Mesothelial cell of epicardium (in vitro differentiated cells): ENCODE measurements around the gene PLSCR5. TPM values are rescaled to one million over a fixed set of nuclear protein-coding genes. Genes with fewer than 3 reads are reported as not detected.

ENCODE experiments used
- DNase-seq, 2 experiments: peaks; one replicate each; pipeline ENCODE4 v3.0.0; 2021; ENCODE audit warnings: low spot score in 2 of 2; ENCODE audit not compliant: unreplicated experiment in 2 of 2
- H3K27ac Mint-ChIP-seq: 2 replicates; pipeline ENCODE4 v1.8.0; 2021; ENCODE audit warnings: mixed read lengths
- H3K27me3 Mint-ChIP-seq: 2 replicates; pipeline ENCODE4 v1.8.0; 2021; ENCODE audit warnings: low read depth, mixed read lengths
- H3K36me3 Mint-ChIP-seq: 2 replicates; pipeline ENCODE4 v1.8.0; 2021; ENCODE audit warnings: mixed read lengths
- H3K4me1 Mint-ChIP-seq: 2 replicates; pipeline ENCODE4 v1.8.0; 2021; ENCODE audit warnings: mixed read lengths
- H3K4me3 Mint-ChIP-seq: 2 replicates; pipeline ENCODE4 v1.8.0; 2021; ENCODE audit warnings: mild to moderate bottlenecking, moderate library complexity, mixed read lengths
- H3K9me3 Mint-ChIP-seq: 2 replicates; pipeline ENCODE4 v1.8.0; 2021; ENCODE audit warnings: mixed read lengths
- total RNA-seq: library from RNA; stranded (reverse); gene quantifications from 3 replicates; pipeline ENCODE4 v1.2.1, GENCODE V29; 2021
- TF ChIP-seq, protein P1 (sequence below): fragments of 200-600 bp; sonication (generic); IDR thresholded peaks from one replicate; pipeline ENCODE4 v1.5.0; 2021; ENCODE audit warnings: antibody characterized with exemption; ENCODE audit not compliant: unreplicated experiment

The PLSCR5 gene
- total RNA-seq, 1 donor from 2014 or later = not detected

DNA sequence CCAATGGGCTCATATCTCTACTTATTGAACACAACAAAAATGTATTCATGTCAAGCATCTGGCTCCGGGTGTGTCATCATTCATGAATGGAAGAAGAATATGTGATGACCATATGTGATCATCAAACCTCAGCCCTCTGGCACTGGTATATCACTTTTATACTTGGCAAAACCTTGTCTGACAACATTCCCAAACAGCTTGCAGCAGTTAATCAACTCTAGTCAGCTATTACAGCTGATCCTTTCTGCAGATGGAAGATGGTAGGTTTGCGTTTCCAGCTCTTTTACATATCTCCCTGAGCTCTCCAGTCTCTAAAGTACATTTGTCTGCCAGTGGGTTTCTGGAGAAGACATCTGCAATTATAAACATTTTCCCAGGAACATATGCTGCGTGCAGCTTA lies 6.6 kb downstream of the PLSCR5 start:
- no peak overlapping the region for H3K27ac Mint-ChIP-seq

DNA sequence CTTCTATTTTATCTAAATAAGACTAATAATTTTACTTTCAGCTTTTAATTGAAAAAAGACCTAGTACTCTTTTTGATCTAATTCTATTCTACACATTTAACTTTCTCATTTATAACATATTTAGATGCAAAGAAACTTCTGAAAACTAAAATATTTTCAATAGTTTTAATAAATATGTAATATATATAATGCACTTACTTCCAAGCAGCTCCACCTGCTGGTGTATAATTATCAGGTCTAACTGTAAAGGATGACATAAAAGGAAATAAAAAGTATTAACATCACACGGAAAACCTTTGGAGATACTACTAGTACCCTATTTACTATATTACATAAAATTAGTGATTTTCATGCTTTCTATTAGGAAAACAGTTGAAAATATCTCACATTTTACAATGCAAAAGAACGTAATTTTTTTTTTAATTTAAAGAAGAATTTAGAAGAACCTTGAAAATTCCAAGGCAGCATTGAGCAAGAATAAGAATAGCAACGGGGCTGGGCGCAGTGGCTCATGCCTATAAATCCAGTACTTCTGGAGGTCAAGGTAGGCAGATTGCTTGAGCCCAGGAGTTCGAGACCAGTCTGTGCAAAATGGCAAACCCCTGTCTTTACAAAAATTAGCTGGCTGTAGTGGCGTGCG lies 10.2 kb downstream of the PLSCR5 start:
- TF ChIP-seq, protein P1, sequence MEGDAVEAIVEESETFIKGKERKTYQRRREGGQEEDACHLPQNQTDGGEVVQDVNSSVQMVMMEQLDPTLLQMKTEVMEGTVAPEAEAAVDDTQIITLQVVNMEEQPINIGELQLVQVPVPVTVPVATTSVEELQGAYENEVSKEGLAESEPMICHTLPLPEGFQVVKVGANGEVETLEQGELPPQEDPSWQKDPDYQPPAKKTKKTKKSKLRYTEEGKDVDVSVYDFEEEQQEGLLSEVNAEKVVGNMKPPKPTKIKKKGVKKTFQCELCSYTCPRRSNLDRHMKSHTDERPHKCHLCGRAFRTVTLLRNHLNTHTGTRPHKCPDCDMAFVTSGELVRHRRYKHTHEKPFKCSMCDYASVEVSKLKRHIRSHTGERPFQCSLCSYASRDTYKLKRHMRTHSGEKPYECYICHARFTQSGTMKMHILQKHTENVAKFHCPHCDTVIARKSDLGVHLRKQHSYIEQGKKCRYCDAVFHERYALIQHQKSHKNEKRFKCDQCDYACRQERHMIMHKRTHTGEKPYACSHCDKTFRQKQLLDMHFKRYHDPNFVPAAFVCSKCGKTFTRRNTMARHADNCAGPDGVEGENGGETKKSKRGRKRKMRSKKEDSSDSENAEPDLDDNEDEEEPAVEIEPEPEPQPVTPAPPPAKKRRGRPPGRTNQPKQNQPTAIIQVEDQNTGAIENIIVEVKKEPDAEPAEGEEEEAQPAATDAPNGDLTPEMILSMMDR = peak; percentile 34
- H3K4me1 Mint-ChIP-seq = peaks cover 4% of the 10 kb centered on the region
- no peak for DNase-seq
- no peak overlapping the region for H3K27ac Mint-ChIP-seq
- H3K4me3 Mint-ChIP-seq = no peak overlapping the region
- H3K27me3 Mint-ChIP-seq = no peaks in the 10 kb centered on the region
- no peaks in the 10 kb centered on the region for H3K9me3 Mint-ChIP-seq
- H3K36me3 Mint-ChIP-seq = no peaks in the 10 kb centered on the region

More for the DNA sequence above, 6.6 kb downstream of the PLSCR5 start:
- H3K36me3 Mint-ChIP-seq = no peaks in the 10 kb centered on the region
- no peak overlapping the region for H3K4me3 Mint-ChIP-seq
- DNase-seq = no peak
- TF ChIP-seq, protein P1 = no peak
- H3K4me1 Mint-ChIP-seq = peaks cover 4% of the 10 kb centered on the region
- no peaks in the 10 kb centered on the region for H3K9me3 Mint-ChIP-seq
- no peaks in the 10 kb centered on the region for H3K27me3 Mint-ChIP-seq

DNA sequence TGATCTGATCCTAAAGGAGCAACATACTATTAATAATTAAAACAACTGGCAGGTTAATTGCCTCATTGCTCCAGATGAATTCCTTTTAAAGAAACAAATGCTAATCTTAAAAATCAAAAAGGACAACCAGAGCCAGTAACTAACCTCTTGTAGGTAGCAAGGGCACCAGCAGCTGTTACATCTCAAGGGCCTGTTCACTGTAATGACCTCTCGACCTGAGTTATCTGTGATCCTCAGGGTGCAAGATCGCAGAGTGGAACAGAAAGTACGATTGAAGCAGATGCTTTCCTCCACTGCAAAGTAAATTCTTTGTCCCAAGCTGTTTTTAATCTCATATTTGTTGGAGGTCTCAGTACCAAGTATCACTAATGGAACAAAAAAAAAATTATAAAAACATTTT lies 11.4 kb downstream of the PLSCR5 start:
- Mint-ChIP-seq H3K4me3 (no peak overlapping the region), H3K9me3 (no peaks in the 10 kb centered on the region), H3K27me3 (no peaks in the 10 kb centered on the region), H3K27ac (no peak overlapping the region), H3K36me3 (no peaks in the 10 kb centered on the region), H3K4me1 (peaks cover 4% of the 10 kb centered on the region)
- TF ChIP-seq, protein P1 = no peak
- DNase-seq = no peak

DNA sequence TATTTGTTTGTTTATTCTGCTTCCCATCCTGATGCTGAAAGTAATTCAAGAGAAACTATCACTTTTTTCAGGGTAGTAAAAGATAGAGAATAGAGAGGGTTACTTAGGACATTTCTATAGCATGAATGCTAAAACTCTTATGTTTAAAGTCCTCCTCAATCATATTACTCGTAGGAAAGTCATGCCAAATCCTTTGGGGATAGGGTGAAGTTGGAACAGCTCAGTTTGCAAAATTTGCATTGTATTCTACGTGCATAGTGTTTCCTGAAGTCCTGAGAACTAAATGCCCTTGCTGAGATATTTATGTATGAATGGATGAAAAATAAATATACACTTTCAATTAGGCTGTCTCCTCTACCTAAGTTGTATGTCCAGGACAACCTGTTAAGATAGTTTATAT lies 14.6 kb downstream of the PLSCR5 start:
- TF ChIP-seq, protein P1 = no peak
- no peaks in the 10 kb centered on the region for H3K9me3 Mint-ChIP-seq
- DNase-seq = no peak
- H3K4me3 Mint-ChIP-seq = no peak overlapping the region
- no peaks in the 10 kb centered on the region for H3K27me3 Mint-ChIP-seq
- H3K4me1 Mint-ChIP-seq = no peaks in the 10 kb centered on the region
- no peak overlapping the region for H3K27ac Mint-ChIP-seq
- no peaks in the 10 kb centered on the region for H3K36me3 Mint-ChIP-seq

DNA sequence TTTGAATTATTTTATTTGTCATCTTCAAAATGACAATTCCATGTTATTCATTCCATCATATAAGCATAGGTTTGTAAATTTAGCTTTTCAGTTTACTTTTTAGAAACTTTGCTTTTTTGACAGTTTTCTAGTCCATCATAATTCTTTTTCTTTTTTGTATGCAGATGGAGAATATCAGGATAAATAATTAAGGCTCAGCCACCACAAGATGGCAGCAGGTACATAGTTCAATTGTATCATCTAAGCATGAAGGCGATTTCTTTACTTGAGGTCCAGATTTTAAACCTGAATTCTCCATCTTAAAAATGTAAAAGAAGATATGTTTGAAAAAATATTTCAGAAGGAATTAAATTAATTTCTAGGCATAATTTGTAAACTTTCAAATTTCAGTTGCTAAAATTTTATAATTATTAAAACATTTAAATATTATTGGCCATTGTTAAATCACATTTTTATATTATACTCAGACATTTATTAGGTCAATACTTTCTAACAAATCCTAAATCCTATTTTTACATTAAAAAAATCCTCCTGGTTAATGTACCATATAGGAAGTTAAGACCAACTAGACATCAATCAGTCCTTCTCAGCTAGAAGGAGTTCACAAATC lies 15.1 kb downstream of the PLSCR5 start:
- H3K36me3 Mint-ChIP-seq = no peaks in the 10 kb centered on the region
- TF ChIP-seq, protein P1 = peak; percentile 64
- no peaks in the 10 kb centered on the region for H3K27me3 Mint-ChIP-seq
- H3K4me1 Mint-ChIP-seq = peaks cover 3% of the 10 kb centered on the region
- no peak for DNase-seq
- no peak overlapping the region for H3K27ac Mint-ChIP-seq
- no peaks in the 10 kb centered on the region for H3K9me3 Mint-ChIP-seq
- H3K4me3 Mint-ChIP-seq = no peak overlapping the region
